Measurements from ENCODE around the gene PTPRN2. TPM values are rescaled to one million over a fixed set of nuclear protein-coding genes. Genes with fewer than 3 reads are reported as not detected.

Gene PTPRN2
- total RNA-seq, 5 donors from 2014 or later (not counting 1 experiment from before 2014, with no cell fraction given), result 0.60 to 1.7 (median 0.82) TPM

- H3K36me3 ChIP-seq (ENCODE audit: control insufficient read depth in 2 of 2, extremely low read depth in 1 of 2, insufficient read depth in 1 of 2, low read length in 1 of 2), result no peaks in the 10 kb centered on the region
- CTCF ChIA-PET, result no interaction called here
- POLR2A ChIA-PET, result no interaction called here
- 73% methylated on average over 2 of the region's 20 CpGs for WGBS (ENCODE audit: insufficient coverage)
- Mint-ChIP-seq H3K36me3 (no peaks in the 10 kb centered on the region), H3K9me3 (peaks cover 5 to 19% (median 6%) of the 10 kb centered on the region in 3 donors), H3K4me3 (no peak overlapping the region), H3K4me1 (no peaks in the 10 kb centered on the region), H3K27me3 (no peaks in the 10 kb centered on the region), H3K27ac (no peak overlapping the region)
- DNase-seq (no peak), ATAC-seq (replicated peaks in 1 of 4) (no peak)
- peaks cover 0 to 2% of the 10 kb centered on the region in 2 experiments for H3K27me3 ChIP-seq (replicated peaks in 1 of 2; ENCODE audit: control insufficient read depth in 2 of 2, extremely low read depth in 1 of 2, insufficient read depth in 2 of 2, low read length in 1 of 2)
- H3K27ac ChIP-seq (ENCODE audit: low read length), result no peak overlapping the region
- peaks cover 2% of the 10 kb centered on the region for H3K9me3 ChIP-seq
- H3K4me3 ChIP-seq (ENCODE audit: control insufficient read depth in 1 of 2, extremely low read depth in 1 of 2, low read length in 1 of 2), result peak overlapping the region in 1 of 2 donors; percentile 38
- H3K4me1 ChIP-seq (ENCODE audit: control insufficient read depth in 1 of 2, extremely low read depth in 1 of 2, insufficient read depth in 2 of 2, low read length in 2 of 2), result no peaks in the 10 kb centered on the region
Observed at GRCh38 chr7:158123214-158123613, 464.4 kb downstream of the PTPRN2 start.

- DNase-seq (no peak), ATAC-seq (replicated peaks in 1 of 4) (no peak)
- no peak overlapping the region for H3K27ac Mint-ChIP-seq
- H3K4me3 ChIP-seq (ENCODE audit: control insufficient read depth in 1 of 2, extremely low read depth in 1 of 2, low read length in 1 of 2), result no peak overlapping the region
- H3K4me3 Mint-ChIP-seq, result no peak overlapping the region
- H3K36me3 Mint-ChIP-seq, result no peaks in the 10 kb centered on the region
- H3K9me3 ChIP-seq, result peaks cover 2% of the 10 kb centered on the region
- H3K4me1 Mint-ChIP-seq, result no peaks in the 10 kb centered on the region
- ChIA-PET POLR2A (no interaction called here), CTCF (no interaction called here)
- no peaks in the 10 kb centered on the region for H3K27me3 ChIP-seq (replicated peaks in 1 of 2; ENCODE audit: control insufficient read depth in 2 of 2, extremely low read depth in 1 of 2, insufficient read depth in 2 of 2, low read length in 1 of 2)
- H3K9me3 Mint-ChIP-seq, result peaks cover 13 to 32% (median 18%) of the 10 kb centered on the region in 3 donors
- no peaks in the 10 kb centered on the region for H3K4me1 ChIP-seq (ENCODE audit: control insufficient read depth in 1 of 2, extremely low read depth in 1 of 2, insufficient read depth in 2 of 2, low read length in 2 of 2)
- no peak overlapping the region for H3K27ac ChIP-seq (ENCODE audit: low read length)
- H3K27me3 Mint-ChIP-seq, result no peaks in the 10 kb centered on the region
- H3K36me3 ChIP-seq (ENCODE audit: control insufficient read depth in 2 of 2, extremely low read depth in 1 of 2, insufficient read depth in 1 of 2, low read length in 1 of 2), result no peaks in the 10 kb centered on the region
- WGBS (ENCODE audit: insufficient coverage), result 79% methylated on average over 9 of the region's 11 CpGs
Observed at GRCh38 chr7:158121441-158122045, 466.1 kb downstream of the PTPRN2 start.

- no peaks in the 10 kb centered on the region for H3K4me1 ChIP-seq (ENCODE audit: control insufficient read depth in 1 of 2, extremely low read depth in 1 of 2, insufficient read depth in 2 of 2, low read length in 2 of 2)
- no peak overlapping the region for H3K27ac ChIP-seq (ENCODE audit: low read length)
- ChIA-PET CTCF (no interaction called here), POLR2A (no interaction called here)
- 65% methylated on average over 6 of the region's 6 CpGs for WGBS (ENCODE audit: insufficient coverage)
- H3K27me3 ChIP-seq (replicated peaks in 1 of 2; ENCODE audit: control insufficient read depth in 2 of 2, extremely low read depth in 1 of 2, insufficient read depth in 2 of 2, low read length in 1 of 2), result no peaks in the 10 kb centered on the region
- Mint-ChIP-seq H3K36me3 (no peaks in the 10 kb centered on the region), H3K4me3 (no peak overlapping the region), H3K27ac (no peak overlapping the region), H3K9me3 (peaks cover 14 to 32% (median 19%) of the 10 kb centered on the region in 3 donors), H3K27me3 (no peaks in the 10 kb centered on the region), H3K4me1 (no peaks in the 10 kb centered on the region)
- no peaks in the 10 kb centered on the region for H3K36me3 ChIP-seq (ENCODE audit: control insufficient read depth in 2 of 2, extremely low read depth in 1 of 2, insufficient read depth in 1 of 2, low read length in 1 of 2)
- no peak overlapping the region for H3K4me3 ChIP-seq (ENCODE audit: control insufficient read depth in 1 of 2, extremely low read depth in 1 of 2, low read length in 1 of 2)
- peaks cover 2% of the 10 kb centered on the region for H3K9me3 ChIP-seq
- DNase-seq (no peak), ATAC-seq (replicated peaks in 1 of 4) (no peak)
Observed at GRCh38 chr7:158120716-158121115, 466.9 kb downstream of the PTPRN2 start.

- Histone ChIP-seq H3K4me1 (ENCODE audit: control insufficient read depth in 1 of 2, extremely low read depth in 1 of 2, insufficient read depth in 2 of 2, low read length in 2 of 2) (no peaks in the 10 kb centered on the region), H3K4me3 (ENCODE audit: control insufficient read depth in 1 of 2, extremely low read depth in 1 of 2, low read length in 1 of 2) (no peak overlapping the region), H3K9me3 (peaks cover 2% of the 10 kb centered on the region), H3K27ac (ENCODE audit: low read length) (no peak overlapping the region), H3K36me3 (ENCODE audit: control insufficient read depth in 2 of 2, extremely low read depth in 1 of 2, insufficient read depth in 1 of 2, low read length in 1 of 2) (no peaks in the 10 kb centered on the region), H3K27me3 (replicated peaks in 1 of 2; ENCODE audit: control insufficient read depth in 2 of 2, extremely low read depth in 1 of 2, insufficient read depth in 2 of 2, low read length in 1 of 2) (no peaks in the 10 kb centered on the region)
- no peak for ATAC-seq (replicated peaks in 1 of 4)
- H3K4me1 Mint-ChIP-seq, result no peaks in the 10 kb centered on the region
- ChIA-PET CTCF (no interaction called here), POLR2A (no interaction called here)
- 40% methylated on average over 1 of the region's 4 CpGs for WGBS (ENCODE audit: insufficient coverage)
- DNase-seq, result no peak
- no peaks in the 10 kb centered on the region for H3K36me3 Mint-ChIP-seq
- no peak overlapping the region for H3K4me3 Mint-ChIP-seq
- H3K9me3 Mint-ChIP-seq, result peaks cover 14 to 30% (median 19%) of the 10 kb centered on the region in 3 donors
- H3K27ac Mint-ChIP-seq, result no peak overlapping the region
- no peaks in the 10 kb centered on the region for H3K27me3 Mint-ChIP-seq
Observed at GRCh38 chr7:158120316-158120715, 467.3 kb downstream of the PTPRN2 start.

GRCh38 chr7:158117341-158118222 is 470.0 kb downstream of the PTPRN2 start:
- Histone ChIP-seq H3K4me1 (ENCODE audit: control insufficient read depth in 1 of 2, extremely low read depth in 1 of 2, insufficient read depth in 2 of 2, low read length in 2 of 2) (no peaks in the 10 kb centered on the region), H3K27me3 (replicated peaks in 1 of 2; ENCODE audit: control insufficient read depth in 2 of 2, extremely low read depth in 1 of 2, insufficient read depth in 2 of 2, low read length in 1 of 2) (peaks cover 0 to 3% of the 10 kb centered on the region in 2 experiments), H3K27ac (ENCODE audit: low read length) (no peak overlapping the region), H3K4me3 (ENCODE audit: control insufficient read depth in 1 of 2, extremely low read depth in 1 of 2, low read length in 1 of 2) (no peak overlapping the region), H3K9me3 (peaks cover 2% of the 10 kb centered on the region), H3K36me3 (ENCODE audit: control insufficient read depth in 2 of 2, extremely low read depth in 1 of 2, insufficient read depth in 1 of 2, low read length in 1 of 2) (no peaks in the 10 kb centered on the region)
- no peaks in the 10 kb centered on the region for H3K4me1 Mint-ChIP-seq
- ATAC-seq (replicated peaks in 1 of 4), result no peak
- H3K27ac Mint-ChIP-seq, result no peak overlapping the region
- peaks cover 14 to 29% (median 27%) of the 10 kb centered on the region in 3 donors for H3K9me3 Mint-ChIP-seq
- WGBS (ENCODE audit: insufficient coverage), result no CpG with 5 or more reads among the region's 1 CpG
- ChIA-PET CTCF (no interaction called here), POLR2A (no interaction called here)
- no peak overlapping the region for H3K4me3 Mint-ChIP-seq
- no peaks in the 10 kb centered on the region for H3K27me3 Mint-ChIP-seq
- DNase-seq, result no peak
- H3K36me3 Mint-ChIP-seq, result no peaks in the 10 kb centered on the region

GRCh38 chr7:158116235-158116634 is 471.4 kb downstream of the PTPRN2 start:
- Mint-ChIP-seq H3K27me3 (peaks cover 0 to 3% of the 10 kb centered on the region in 2 donors), H3K27ac (no peak overlapping the region), H3K4me1 (no peaks in the 10 kb centered on the region), H3K4me3 (no peak overlapping the region), H3K9me3 (peaks cover 18 to 29% (median 27%) of the 10 kb centered on the region in 3 donors), H3K36me3 (no peaks in the 10 kb centered on the region)
- Histone ChIP-seq H3K4me3 (ENCODE audit: control insufficient read depth in 1 of 2, extremely low read depth in 1 of 2, low read length in 1 of 2) (no peak overlapping the region), H3K9me3 (peaks cover 2% of the 10 kb centered on the region), H3K36me3 (ENCODE audit: control insufficient read depth in 2 of 2, extremely low read depth in 1 of 2, insufficient read depth in 1 of 2, low read length in 1 of 2) (no peaks in the 10 kb centered on the region), H3K27me3 (replicated peaks in 1 of 2; ENCODE audit: control insufficient read depth in 2 of 2, extremely low read depth in 1 of 2, insufficient read depth in 2 of 2, low read length in 1 of 2) (peaks cover 0 to 9% of the 10 kb centered on the region in 2 experiments), H3K4me1 (ENCODE audit: control insufficient read depth in 1 of 2, extremely low read depth in 1 of 2, insufficient read depth in 2 of 2, low read length in 2 of 2) (no peaks in the 10 kb centered on the region), H3K27ac (ENCODE audit: low read length) (no peak overlapping the region)
- DNase-seq (no peak), ATAC-seq (replicated peaks in 1 of 4) (no peak)
- 74% methylated on average over 2 of the region's 2 CpGs for WGBS (ENCODE audit: insufficient coverage)
- ChIA-PET POLR2A (interaction anchor here in 1 of 2 donors (0.6 kb wide), 1 partner anchor 1985 kb away, joined by 3 read pairs; no protein-coding TSS in a partner anchor), CTCF (no interaction called here)
